PC-3 (cell line): ENCODE measurements around the gene RAB7B. TPM values are rescaled to one million over a fixed set of nuclear protein-coding genes. Genes with fewer than 3 reads are reported as not detected.

Source experiments
- ATAC-seq: fragments of 200-7000 bp; cut with Tn5 transposase; 2 replicates; pipeline ENCODE4 v1.9.1; 2020; ENCODE audit warnings: mild to moderate bottlenecking, moderate library complexity
- BruUV-seq: library from RNA; stranded (reverse); fragments of 400-500 nt; replicated peaks from 2 replicates; lab custom pipeline; 2021; lab: Mats Ljungman, UMichigan
- CTCF ChIA-PET: fragments of 300-600 bp; sonication (Branson Sonifier 250); formaldehyde crosslinking; loops from one replicate; lab custom pipeline; 2022; ENCODE audit warnings: antibody characterized with exemption; lab: Charles Lee
- POLR2A ChIA-PET: fragments of 300-600 bp; sonication (Branson Sonifier 250); formaldehyde crosslinking; loops from one replicate; lab custom pipeline; 2022; ENCODE audit warnings: antibody characterized with exemption; ENCODE audit not compliant: unreplicated experiment; lab: Charles Lee
- DNase-seq: peaks from one replicate; pipeline ENCODE4 v3.0.0-alpha.2; 2015
- H2AFZ ChIP-seq: fragments of 300-600 bp; sonication (generic); 2 replicates; pipeline ENCODE4 v1.6.0; 2016; ENCODE audit warnings: antibody characterized with exemption, low read length
- H3F3A ChIP-seq: fragments of 300-600 bp; sonication (generic); one replicate; pipeline ENCODE4 v1.6.0; 2017; ENCODE audit warnings: antibody characterized with exemption, low read length, control low read depth, mild to moderate bottlenecking; ENCODE audit not compliant: unreplicated experiment
- H3K27ac ChIP-seq: fragments of 300-600 bp; sonication (generic); 2 replicates; pipeline ENCODE4 v1.5.1; 2016; ENCODE audit warnings: mild to moderate bottlenecking, low read length
- H3K27me3 ChIP-seq: fragments of 300-600 bp; sonication (generic); 2 replicates; pipeline ENCODE4 v1.6.1; 2016; ENCODE audit warnings: low read length, mixed read lengths
- H3K36me3 ChIP-seq: fragments of 300-600 bp; sonication (generic); 2 replicates; pipeline ENCODE4 v1.6.1; 2016; ENCODE audit warnings: low read depth, mixed run types, low read length, mixed read lengths
- H3K4me1 ChIP-seq: fragments of 300-600 bp; sonication (generic); 2 replicates; pipeline ENCODE4 v1.5.1; 2016; ENCODE audit warnings: low read length; ENCODE audit not compliant: insufficient read depth
- H3K4me2 ChIP-seq: fragments of 300-600 bp; sonication (generic); 2 replicates; pipeline ENCODE4 v1.6.0; 2016; ENCODE audit warnings: low read length
- H3K4me3 ChIP-seq: fragments of 300-600 bp; sonication (generic); 2 replicates; pipeline ENCODE4 v1.5.1; 2016; ENCODE audit warnings: mild to moderate bottlenecking, low read length, mixed read lengths
- H3K79me2 ChIP-seq: fragments of 300-600 bp; sonication (generic); 2 replicates; pipeline ENCODE4 v1.6.1; 2017; ENCODE audit warnings: low read length, mixed read lengths
- H3K9ac ChIP-seq: fragments of 300-600 bp; sonication (generic); 2 replicates; pipeline ENCODE4 v1.6.0; 2016; ENCODE audit warnings: mild to moderate bottlenecking, low read length
- H3K9me2 ChIP-seq: fragments of 300-600 bp; sonication (generic); replicated peaks from 2 replicates; pipeline ENCODE4 v1.6.1; 2016; ENCODE audit warnings: mixed run types, low read length, mixed read lengths
- H3K9me3 ChIP-seq: fragments of 300-600 bp; sonication (generic); 2 replicates; pipeline ENCODE4 v1.6.1; 2016; ENCODE audit warnings: low read length, mixed read lengths
- H4K20me1 ChIP-seq: fragments of 300-600 bp; sonication (generic); 2 replicates; pipeline ENCODE4 v1.6.1; 2016; ENCODE audit warnings: low read length, mixed read lengths
- CTCF ChIP-seq: fragments of 300-600 bp; sonication (generic); conservative IDR thresholded peaks from 2 replicates; pipeline ENCODE4 v1.5.1; 2017; ENCODE audit warnings: antibody characterized with exemption, low read depth, mild to moderate bottlenecking, low read length
- EZH2 ChIP-seq: fragments of 300-600 bp; sonication (generic); IDR thresholded peaks from one replicate; pipeline ENCODE4 v1.6.1; 2017; ENCODE audit warnings: antibody characterized with exemption, mild to moderate bottlenecking, low read length; ENCODE audit not compliant: unreplicated experiment
- EZH2phosphoT487 ChIP-seq: fragments of 300-600 bp; sonication (generic); IDR thresholded peaks from 2 replicates; pipeline ENCODE4 v1.6.1; 2018; ENCODE audit warnings: mild to moderate bottlenecking, antibody characterized with exemption, low read length, borderline replicate concordance
- intact Hi-C: fragments of 100-400 bp; cut with micrococcal nuclease; formaldehyde crosslinking; loops from 2 replicates; pipeline ENCODE4 v1.9.0; 2023
- total RNA-seq: library from RNA; depleted of rRNA; stranded (reverse); fragments of >200 nt; gene quantifications from 2 replicates; pipeline ENCODE4 v1.2.3, GENCODE V29; 2014

The RAB7B gene
- total RNA-seq, 1 experiment from 2014 or later: not detected

DNA sequence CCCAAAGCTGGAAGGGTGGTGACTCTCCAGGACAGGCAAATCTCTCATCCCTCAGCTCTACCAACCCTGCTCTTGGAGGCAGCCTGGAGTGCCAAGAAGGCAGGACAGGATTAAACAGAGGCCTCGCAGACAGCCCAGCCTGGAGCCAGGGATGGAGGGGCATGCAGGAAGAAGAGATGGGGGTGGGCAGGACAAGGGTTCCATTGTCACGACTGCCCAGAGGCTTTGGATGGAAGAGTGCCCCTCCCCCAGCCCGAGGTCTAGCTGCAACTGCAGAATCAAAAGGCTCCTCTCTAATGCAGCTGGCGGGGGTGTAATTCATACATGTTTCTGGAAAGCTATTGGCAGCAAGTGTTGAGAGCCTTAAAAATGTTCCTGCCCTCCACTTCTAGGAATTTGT, 8.8 kb downstream of the RAB7B start:
- Histone ChIP-seq H3K9me3 (no peaks in the 10 kb centered on the region), H3K36me3 (no peaks in the 10 kb centered on the region), H3F3A (no peaks in the 10 kb centered on the region), H2AFZ (no peak overlapping the region), H3K9ac (no peak overlapping the region), H3K4me2 (no peak overlapping the region), H3K4me1 (no peaks in the 10 kb centered on the region), H3K27me3 (peaks cover 63% of the 10 kb centered on the region), H3K9me2 (no peaks in the 10 kb centered on the region), H3K27ac (no peak overlapping the region), H4K20me1 (no peaks in the 10 kb centered on the region), H3K4me3 (no peak overlapping the region), H3K79me2 (no peaks in the 10 kb centered on the region)
- TF ChIP-seq EZH2 (no peak), EZH2phosphoT487 (no peak), CTCF (no peak)
- intact Hi-C loops: no loop called here
- CTCF ChIA-PET: no interaction called here
- no TSS peak for BruUV-seq
- ATAC-seq (no peak), DNase-seq (no peak)
- POLR2A ChIA-PET: no interaction called here

DNA sequence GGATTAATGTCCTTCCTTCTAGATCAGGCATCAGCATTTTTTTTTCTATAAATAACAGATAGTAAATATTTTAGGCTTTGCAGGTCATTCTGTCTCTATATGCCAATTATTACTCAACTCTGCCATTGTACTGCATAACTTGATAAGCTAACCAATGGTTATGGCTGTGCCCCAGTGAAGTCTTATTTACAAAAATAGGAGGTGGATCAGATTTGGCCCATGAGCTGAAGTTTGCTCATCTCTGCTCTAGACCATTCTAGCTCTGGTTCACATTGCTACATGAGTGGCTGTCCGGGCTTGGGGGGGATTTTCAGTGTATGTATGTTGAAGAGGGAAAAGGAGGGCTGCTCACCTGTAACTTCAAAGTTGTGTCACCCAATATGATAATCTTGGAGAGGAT, 10.1 kb downstream of the RAB7B start:
- H3K36me3 ChIP-seq: no peaks in the 10 kb centered on the region
- POLR2A ChIA-PET: no interaction called here
- CTCF ChIA-PET: interaction anchor here (0.9 kb wide), 1 partner anchor 16 kb away, joined by 3 read pairs; no protein-coding TSS in a partner anchor
- no TSS peak for BruUV-seq
- no peaks in the 10 kb centered on the region for H4K20me1 ChIP-seq
- no peak for ATAC-seq
- no peaks in the 10 kb centered on the region for H3K79me2 ChIP-seq
- no peak overlapping the region for H2AFZ ChIP-seq
- peaks cover 74% of the 10 kb centered on the region for H3K27me3 ChIP-seq
- DNase-seq: no peak
- no peaks in the 10 kb centered on the region for H3K4me1 ChIP-seq
- H3K27ac ChIP-seq: no peak overlapping the region
- intact Hi-C loops: no loop called here
- H3F3A ChIP-seq: no peaks in the 10 kb centered on the region
- no peak for TF ChIP-seq EZH2phosphoT487
- TF ChIP-seq EZH2: no peak
- no peak for TF ChIP-seq CTCF
- H3K9me2 ChIP-seq: no peaks in the 10 kb centered on the region
- H3K9me3 ChIP-seq: no peaks in the 10 kb centered on the region
- no peak overlapping the region for H3K4me2 ChIP-seq
- no peak overlapping the region for H3K4me3 ChIP-seq
- H3K9ac ChIP-seq: no peak overlapping the region

DNA sequence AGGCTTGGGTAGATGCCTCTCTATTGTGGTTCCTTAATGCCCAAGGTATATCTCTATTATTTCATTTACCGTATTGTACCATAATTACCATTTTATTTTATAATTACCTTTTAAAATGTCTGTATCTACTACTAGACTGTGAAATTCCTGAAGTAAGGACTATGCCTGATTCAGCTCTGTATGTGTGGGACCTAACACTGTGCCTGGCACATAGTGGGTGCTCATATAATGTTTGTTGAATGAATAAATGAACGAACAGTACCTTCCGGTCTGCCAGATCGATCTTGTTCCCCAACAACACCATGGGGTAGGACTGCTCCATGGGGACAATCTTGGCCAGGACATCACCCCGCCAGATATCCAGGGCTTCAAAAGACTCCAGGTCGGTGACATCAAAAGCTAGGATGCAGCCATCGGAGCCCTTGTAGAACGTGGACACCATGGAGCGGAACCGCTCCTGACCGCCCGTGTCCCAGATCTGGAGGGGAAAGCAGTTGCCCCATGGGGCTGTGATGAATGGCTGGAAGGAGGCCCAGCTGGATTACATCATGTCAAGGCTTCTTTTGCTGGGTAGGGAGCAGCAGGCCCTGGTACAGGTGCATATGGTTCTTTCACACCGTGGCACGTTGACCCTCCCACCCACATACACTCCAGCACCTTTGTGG, 10.8 kb downstream of the RAB7B start:
- H3K4me2 ChIP-seq: no peak overlapping the region
- no peaks in the 10 kb centered on the region for H4K20me1 ChIP-seq
- H2AFZ ChIP-seq: no peak overlapping the region
- TF ChIP-seq CTCF: no peak
- no peak for TF ChIP-seq EZH2phosphoT487
- no peak for TF ChIP-seq EZH2
- H3K4me1 ChIP-seq: no peaks in the 10 kb centered on the region
- no TSS peak for BruUV-seq
- intact Hi-C loops: no loop called here
- no peaks in the 10 kb centered on the region for H3K79me2 ChIP-seq
- peaks cover 70% of the 10 kb centered on the region for H3K27me3 ChIP-seq
- H3K4me3 ChIP-seq: no peak overlapping the region
- no peaks in the 10 kb centered on the region for H3K36me3 ChIP-seq
- ChIA-PET CTCF (interaction anchor here (0.9 kb wide), 1 partner anchor 15 kb away, joined by 3 read pairs; no protein-coding TSS in a partner anchor), POLR2A (no interaction called here)
- no peaks in the 10 kb centered on the region for H3F3A ChIP-seq
- H3K27ac ChIP-seq: no peak overlapping the region
- ATAC-seq: no peak
- H3K9me2 ChIP-seq: no peaks in the 10 kb centered on the region
- no peak for DNase-seq
- no peaks in the 10 kb centered on the region for H3K9me3 ChIP-seq
- H3K9ac ChIP-seq: no peak overlapping the region
